ENCODE data around the gene SLC35E1.
A peak's percentile ranks its signal among the peaks of the same experiment; 100 is the strongest.
"Not testable (repeated sequence)": the region's sequence is repeated elsewhere in the genome, so short reads cannot be mapped to it uniquely, and the experiment has no call there.

Gene SLC35E1

DNA sequence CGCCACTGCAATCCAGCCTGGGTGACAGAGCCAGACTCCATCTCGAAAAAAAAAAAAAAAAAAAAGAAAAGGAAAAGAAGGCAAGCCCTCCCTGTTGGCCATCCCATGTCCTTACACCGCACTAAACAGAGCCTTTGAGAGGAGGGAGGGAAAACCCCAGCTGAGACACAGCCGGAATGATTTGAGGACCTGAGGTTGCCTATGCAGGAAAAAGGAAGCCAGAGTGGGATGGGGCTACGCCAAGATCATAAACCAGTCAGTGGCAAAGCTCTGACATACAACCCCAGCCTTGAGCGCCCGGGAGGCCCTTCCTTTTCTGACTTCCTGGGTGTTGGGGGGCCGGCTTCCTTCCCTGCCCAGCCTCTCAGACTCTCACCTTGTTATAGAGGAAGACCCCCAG is 17.4 kb downstream of the SLC35E1 start:
- no peak overlapping the region for H3K4me3 ChIP-seq (ENCODE audit: low read depth, low read length)
- DNase-seq (ENCODE audit: low read depth): no peak
- TF ChIP-seq, protein P1, sequence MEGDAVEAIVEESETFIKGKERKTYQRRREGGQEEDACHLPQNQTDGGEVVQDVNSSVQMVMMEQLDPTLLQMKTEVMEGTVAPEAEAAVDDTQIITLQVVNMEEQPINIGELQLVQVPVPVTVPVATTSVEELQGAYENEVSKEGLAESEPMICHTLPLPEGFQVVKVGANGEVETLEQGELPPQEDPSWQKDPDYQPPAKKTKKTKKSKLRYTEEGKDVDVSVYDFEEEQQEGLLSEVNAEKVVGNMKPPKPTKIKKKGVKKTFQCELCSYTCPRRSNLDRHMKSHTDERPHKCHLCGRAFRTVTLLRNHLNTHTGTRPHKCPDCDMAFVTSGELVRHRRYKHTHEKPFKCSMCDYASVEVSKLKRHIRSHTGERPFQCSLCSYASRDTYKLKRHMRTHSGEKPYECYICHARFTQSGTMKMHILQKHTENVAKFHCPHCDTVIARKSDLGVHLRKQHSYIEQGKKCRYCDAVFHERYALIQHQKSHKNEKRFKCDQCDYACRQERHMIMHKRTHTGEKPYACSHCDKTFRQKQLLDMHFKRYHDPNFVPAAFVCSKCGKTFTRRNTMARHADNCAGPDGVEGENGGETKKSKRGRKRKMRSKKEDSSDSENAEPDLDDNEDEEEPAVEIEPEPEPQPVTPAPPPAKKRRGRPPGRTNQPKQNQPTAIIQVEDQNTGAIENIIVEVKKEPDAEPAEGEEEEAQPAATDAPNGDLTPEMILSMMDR (IDR thresholded peaks at IDR 0.05; ENCODE audit: control insufficient read depth, extremely low read depth, insufficient read depth): no peak

DNA sequence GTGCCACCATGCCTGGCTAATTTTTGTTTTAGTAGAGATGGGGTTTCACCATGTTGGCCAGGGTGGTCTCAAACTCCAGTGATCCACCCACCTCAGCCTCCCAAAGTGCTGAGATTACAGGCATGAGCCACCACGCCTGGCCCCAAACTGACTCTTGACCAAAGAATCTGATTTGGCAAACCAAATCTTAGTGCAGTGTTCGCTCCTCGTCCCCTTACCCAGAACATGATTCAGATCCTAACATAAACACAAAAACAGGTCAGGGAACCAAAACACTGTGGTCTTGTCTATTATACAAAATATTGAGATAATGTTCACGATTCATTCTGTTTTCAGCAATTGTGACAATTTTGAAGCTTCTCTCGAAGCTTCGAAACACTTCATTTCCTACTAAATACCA is 20.3 kb downstream of the SLC35E1 start:
- DNase-seq (ENCODE audit: low read depth); H3K4me3 ChIP-seq (ENCODE audit: low read depth, low read length): not testable (repeated sequence)

DNA sequence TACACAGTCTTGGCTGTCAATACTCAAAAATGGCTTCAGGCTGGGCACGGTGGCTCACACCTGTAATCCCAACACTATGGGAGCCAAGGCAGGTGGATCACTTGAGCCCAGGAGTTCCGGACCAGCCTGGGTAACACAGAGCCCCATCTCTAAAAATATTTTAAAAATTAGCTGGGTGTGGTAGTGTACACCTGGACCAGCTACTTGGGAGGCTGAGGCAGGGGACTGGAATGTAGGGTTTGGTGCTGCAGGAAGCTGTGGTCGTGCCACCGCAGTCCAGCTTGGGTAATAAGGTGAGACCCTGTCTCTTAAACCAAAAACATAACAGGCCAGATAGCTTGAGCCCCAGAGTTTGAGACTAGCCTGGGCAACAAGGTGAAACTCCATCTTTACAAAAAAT is 23.3 kb downstream of the SLC35E1 start:
- no peak overlapping the region for H3K4me3 ChIP-seq (ENCODE audit: low read depth, low read length)
- DNase-seq (ENCODE audit: low read depth): no peak
- TF ChIP-seq, protein P1 (IDR thresholded peaks at IDR 0.05; ENCODE audit: control insufficient read depth, extremely low read depth, insufficient read depth): no peak

- no peak for DNase-seq (ENCODE audit: low read depth)
- TF ChIP-seq, protein P1 (IDR thresholded peaks at IDR 0.05; ENCODE audit: control insufficient read depth, extremely low read depth, insufficient read depth): no peak
- no peak overlapping the region for H3K4me3 ChIP-seq (ENCODE audit: low read depth, low read length)
These were observed 27.6 kb downstream of the SLC35E1 start for GRCh38 chr19:16544473-16545231.

- DNase-seq (ENCODE audit: low read depth): not testable (repeated sequence)
- peak overlapping the region; percentile 75 for H3K4me3 ChIP-seq (ENCODE audit: low read depth, low read length)
These were observed 28.5 kb downstream of the SLC35E1 start for GRCh38 chr19:16543734-16544133.

- DNase-seq (ENCODE audit: low read depth): no peak
- TF ChIP-seq, protein P1 (IDR thresholded peaks at IDR 0.05; ENCODE audit: control insufficient read depth, extremely low read depth, insufficient read depth): no peak
These were observed 29.2 kb downstream of the SLC35E1 start for GRCh38 chr19:16542910-16543472.

DNA sequence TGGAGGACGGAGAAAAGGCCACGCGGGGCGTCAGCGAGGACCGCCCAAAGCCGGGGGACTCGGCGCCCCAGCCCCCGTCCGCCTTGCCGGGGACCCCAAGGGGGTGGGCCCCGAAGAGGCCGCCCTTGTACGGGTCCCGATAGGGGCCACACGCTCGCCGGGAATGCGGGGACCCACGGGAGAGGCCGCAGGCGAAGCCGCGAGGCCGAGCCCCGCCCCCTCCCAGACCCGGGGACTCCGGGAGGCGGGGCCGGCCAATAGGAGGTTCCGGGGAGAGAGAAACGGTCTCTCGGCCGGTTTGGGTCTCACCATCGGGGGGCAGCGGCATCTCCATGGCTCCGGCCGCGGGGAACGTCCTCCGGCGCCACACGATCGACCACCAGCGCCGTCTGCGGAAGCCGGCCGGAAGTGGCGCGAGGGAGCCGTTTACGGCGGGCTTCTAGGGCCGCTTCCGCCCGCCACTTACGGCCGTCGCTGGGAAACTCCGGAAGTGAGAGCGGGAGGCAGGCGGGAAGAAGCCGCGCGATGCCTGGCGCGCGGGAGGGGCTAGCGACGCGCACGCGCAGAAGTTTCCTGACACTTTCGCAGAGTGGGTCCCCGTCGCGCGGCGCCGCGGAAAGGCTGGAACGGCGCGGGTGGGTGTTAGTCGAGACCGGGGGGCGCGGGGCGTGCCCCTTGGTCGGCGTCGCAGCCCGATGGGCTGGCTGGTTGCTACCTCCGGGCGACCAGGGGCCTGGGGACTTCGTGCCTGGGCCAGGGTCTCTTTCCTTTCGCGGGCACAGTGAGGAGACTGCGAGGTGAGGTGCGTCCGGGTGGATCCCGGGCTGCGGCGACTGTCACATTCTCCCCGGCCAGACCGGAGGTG is 29.9 kb downstream of the SLC35E1 start, which contains the start of gene CHERP:
CHERP (minus strand) TSS at position 393 of the 865 bp plus-strand sequence; CDS start at position 334, 59 bp downstream.
- TF ChIP-seq, protein P1 (IDR thresholded peaks at IDR 0.05; ENCODE audit: control insufficient read depth, extremely low read depth, insufficient read depth): no peak
- H3K4me3 ChIP-seq (ENCODE audit: low read depth, low read length): peak within 1 kb of the TSS; percentile 75
- DNase-seq (ENCODE audit: low read depth): peak; percentile 65

More at GRCh38 chr19:16542910-16543472, 29.2 kb downstream of the SLC35E1 start:
- peak overlapping the region; percentile 75 for H3K4me3 ChIP-seq (ENCODE audit: low read depth, low read length)

All from LNCaP clone FGC (cell line).